ENCODE data around the gene CPSF4L.

- TF ChIP-seq POLR2A (IDR thresholded peaks at IDR 0.05) (no peak), CTCF (IDR thresholded peaks at IDR 0.05) (no peak)
Measured at GRCh38 chr17:73215447-73215846, 46.2 kb downstream of the CPSF4L start.
